Stimulated activated CD4-positive, alpha-beta T cell treated with anti-CD3 and anti-CD28 coated beads, Interleukin-4, amount 100 ng/mL, for 24 hours (primary cell): ENCODE measurements around the gene EMB.
"Not testable (repeated sequence)": the region's sequence is repeated elsewhere in the genome, so short reads cannot be mapped to it uniquely, and the experiment has no call there.

Experiments
- DNase-seq: peaks from one replicate; pipeline ENCODE4 v3.0.0-alpha.2; 2020

The EMB gene, protein sequence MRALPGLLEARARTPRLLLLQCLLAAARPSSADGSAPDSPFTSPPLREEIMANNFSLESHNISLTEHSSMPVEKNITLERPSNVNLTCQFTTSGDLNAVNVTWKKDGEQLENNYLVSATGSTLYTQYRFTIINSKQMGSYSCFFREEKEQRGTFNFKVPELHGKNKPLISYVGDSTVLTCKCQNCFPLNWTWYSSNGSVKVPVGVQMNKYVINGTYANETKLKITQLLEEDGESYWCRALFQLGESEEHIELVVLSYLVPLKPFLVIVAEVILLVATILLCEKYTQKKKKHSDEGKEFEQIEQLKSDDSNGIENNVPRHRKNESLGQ

DNA sequence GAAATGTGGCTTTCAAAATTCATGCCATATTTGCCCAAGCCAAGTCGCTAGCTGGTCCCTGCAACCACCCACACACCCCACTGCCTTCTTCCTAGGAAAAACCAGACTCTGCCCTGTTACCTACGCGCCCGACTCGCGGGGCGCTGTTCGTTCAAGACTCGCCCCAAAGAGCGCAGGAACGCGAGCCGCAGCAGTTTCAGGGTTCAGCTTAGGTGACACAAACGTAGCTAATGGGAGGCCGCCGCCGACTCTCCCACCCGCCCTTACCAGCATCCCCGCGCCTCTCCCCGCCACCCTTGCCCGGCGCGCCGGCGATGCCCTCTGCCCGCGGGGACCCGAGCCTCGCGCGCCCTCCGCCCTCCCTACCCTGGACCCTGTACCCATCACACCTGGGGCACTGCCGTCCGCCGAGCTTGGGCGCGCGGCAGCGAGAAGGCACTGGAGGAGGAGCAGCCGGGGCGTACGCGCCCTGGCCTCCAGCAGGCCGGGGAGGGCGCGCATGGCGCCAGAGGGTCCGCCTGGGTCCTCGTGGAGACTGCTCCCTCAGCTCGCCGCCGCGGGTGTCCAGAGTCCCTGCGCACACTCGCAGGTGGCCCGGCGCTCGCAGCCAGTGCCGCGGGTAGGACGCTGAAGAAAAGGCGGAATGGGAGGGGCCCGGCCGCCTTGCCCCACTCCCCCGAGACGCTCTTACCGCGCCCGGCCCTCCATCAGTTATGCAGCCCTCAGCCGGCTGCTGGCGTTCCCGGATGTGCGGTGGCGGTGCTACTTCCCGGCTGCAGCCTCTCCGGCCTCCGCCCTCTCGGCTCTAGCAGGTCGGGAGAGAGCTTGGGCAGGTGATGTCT is at the start of gene EMB:
Gene EMB (minus strand): TSS at position 638 of the 842 bp plus-strand sequence. CDS start 137 bp downstream, at position 501.
- peak; percentile 83 for DNase-seq

DNA sequence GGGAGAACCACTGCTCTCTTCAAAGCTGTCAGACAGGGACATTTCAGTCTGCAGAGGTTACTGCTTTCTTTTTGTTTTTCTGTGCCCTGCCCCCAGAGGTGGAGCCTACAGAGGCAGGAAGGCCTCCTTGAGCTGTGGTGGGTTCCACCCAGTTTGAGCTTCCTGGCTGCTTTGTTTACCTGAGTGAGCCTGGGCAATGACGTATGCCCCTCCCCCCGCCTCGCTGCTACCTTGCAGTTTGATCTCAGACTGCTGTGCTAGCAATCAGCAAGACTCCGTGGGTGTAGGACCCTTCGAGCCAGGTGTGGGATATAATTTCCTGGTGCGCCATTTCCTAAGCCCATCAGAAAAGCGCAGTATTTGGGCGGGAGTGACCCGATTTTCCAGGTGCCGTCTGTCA is 48.4 kb upstream of the EMB start:
- DNase-seq, result not testable (repeated sequence)

DNA sequence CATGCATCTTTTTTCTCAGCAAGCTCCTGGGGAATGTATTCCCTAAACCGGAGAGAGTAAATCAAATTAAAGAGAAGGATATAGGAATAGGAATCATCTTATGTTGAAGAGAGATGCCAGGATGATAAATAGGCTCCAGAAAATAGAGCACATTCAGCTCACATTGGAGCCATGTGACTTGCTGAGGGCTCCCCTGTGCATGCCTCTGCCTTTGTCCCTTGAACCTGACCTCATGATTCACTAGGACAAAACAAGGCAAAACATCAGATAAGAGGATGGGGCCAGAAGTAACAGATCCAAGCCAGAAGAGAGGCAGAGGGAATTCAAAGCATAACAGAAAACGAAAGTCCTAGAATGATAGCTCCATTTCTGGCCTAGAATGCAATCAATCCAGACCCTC is 37.7 kb upstream of the EMB start:
- DNase-seq, result not testable (repeated sequence)

DNA sequence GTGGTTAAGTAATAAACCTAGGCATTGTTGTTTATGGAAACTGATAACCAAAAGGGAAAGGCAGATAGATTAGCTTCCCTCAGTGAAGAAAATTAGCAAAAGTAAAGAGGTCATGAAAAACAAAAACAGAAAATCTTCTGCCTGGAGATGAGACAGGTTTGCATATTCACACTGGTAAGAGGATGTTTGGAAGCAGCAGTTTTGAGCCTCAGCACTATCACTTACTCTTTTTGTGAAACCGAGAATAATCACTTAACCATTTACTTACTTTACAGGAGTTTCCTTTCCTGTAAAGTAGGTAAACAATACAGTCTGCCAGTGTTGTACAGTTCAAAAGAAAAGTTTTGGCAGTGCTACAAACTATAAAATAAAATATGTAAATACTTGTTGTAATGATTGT is 35.5 kb upstream of the EMB start:
- no peak for DNase-seq

DNA sequence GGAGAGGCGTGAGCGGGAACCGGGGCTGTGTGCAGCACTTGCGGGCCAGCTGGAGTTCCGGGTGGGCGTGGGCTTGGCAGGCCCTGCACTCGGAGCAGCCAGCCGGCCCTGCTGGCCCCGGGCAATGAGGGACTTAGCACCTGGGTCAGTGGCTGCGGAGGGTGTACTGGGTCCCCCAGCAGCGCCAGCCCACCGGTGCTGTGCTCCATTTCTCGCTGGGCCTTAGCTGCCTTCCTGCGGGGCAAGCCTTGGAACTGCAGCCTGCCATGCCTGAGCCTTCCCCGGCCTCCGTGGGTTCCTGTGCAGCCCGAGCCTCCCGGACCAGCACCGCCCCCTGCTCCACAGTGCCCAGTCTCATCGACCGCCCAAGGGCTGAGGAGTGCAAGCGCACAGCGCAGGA is 23.9 kb upstream of the EMB start:
- not testable (repeated sequence) for DNase-seq

DNA sequence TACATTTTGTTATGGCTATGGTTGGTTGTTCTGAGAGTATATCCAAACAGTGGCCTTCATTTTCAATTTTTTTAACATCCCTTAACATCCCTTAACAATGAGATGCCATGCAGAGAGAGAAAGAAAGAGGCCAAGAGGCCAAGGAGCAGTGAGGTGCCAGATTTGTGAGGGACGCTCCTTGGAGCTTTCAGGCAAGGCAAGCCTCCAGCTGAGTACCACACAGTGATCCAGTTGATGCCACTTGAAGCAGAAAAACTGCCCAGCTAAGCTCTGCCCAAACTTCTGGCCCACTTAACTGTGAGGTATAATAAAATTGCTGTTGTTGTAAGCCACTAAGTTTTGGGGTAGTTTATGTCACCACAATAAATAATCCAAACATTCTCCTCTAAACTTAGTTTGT is 22.6 kb upstream of the EMB start:
- DNase-seq, result no peak

DNA sequence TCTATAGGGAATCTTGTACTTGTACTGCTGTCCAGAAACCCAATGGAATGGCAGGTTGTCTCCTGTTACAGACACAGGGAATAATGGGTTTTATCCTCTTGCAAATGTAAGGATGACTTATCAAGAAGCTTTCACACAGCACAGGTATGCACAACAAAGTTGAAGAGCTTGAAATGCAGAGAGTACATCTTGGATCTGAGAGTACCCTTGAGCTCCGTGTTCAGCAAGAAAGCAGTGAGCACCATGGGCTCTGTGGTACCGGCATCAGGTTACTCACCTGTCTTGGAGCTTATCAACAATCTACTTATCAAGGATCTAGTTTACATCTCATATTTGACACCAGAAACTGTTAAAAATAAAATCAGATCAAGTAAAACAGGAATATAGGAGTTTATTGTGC is 22.0 kb upstream of the EMB start:
- no peak for DNase-seq

DNA sequence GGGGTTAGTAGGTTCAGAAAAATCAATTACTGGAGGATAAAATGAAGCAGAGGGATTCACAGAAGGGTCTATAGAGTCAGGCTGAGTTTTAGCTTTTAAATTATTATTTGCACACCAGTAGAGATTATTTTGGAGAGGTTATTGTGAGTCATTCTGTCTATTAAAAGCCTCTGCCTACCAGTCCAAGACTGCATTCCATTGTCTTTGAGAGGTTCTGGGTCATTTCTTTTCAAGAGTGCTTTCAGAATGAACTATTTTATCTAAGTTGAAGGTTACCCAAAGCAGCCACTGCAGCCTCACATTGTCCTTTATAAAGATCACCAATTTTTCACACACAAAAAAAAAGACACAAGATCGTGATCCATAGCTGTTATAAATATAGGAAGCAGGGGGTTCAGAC is 21.5 kb upstream of the EMB start:
- not testable (repeated sequence) for DNase-seq

DNA sequence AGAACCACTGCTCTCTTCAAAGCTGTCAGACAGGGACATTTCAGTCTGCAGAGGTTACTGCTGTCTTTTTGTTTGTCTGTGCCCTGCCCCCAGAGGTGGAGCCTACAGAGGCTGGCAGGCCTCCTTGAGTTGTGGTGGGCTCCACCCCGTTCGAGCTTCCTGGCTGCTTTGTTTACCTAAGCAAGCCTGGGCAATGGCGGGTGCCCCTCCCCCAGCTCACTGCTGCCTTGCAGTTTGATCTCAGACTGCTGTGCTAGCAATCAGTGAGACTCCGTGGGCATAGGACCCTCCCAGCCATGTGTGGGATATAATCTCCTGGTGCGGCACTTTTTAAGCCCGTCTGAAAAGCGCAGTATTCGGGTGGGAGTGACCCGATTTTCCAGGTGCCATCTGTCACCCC is 17.3 kb upstream of the EMB start:
- not testable (repeated sequence) for DNase-seq

DNA sequence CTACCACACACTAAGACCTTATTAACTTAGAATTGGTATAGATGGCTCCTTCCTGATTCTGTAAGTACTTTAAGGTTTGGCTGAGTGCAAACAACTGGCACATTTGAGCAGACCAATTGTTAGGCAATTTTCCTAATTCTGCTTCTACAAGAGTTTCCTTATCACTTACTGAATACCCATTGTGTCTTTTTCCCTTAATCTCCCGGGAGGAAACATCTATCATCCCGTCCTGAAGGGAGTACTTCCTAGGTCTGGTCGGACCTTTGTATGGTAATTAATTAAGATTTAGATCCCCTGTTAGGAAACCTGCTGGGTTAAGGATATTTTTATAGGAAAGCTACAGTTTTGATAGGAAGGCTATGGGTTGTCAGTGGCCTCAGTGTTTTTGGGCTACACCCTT is 8.2 kb upstream of the EMB start:
- DNase-seq, result not testable (repeated sequence)

DNA sequence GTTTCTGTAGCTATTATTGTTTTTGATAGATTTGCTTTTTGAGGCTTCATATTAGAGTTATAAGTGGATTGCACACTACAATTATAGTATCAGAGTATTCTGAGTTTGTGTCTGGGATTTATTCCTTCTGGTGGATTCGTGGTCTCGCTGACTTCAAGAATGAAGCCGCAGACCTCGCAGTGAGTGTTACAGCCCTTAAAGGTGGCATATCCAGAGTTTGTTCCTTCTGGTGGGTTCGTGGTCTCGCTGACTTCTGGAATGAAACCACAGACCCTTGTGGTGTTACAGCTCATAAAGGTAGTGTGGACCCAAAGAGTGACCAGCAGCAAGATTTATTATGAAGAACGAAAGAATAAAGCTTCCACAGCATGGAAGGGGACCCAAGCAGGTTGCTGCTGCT is 6.9 kb upstream of the EMB start:
- no peak for DNase-seq

DNA sequence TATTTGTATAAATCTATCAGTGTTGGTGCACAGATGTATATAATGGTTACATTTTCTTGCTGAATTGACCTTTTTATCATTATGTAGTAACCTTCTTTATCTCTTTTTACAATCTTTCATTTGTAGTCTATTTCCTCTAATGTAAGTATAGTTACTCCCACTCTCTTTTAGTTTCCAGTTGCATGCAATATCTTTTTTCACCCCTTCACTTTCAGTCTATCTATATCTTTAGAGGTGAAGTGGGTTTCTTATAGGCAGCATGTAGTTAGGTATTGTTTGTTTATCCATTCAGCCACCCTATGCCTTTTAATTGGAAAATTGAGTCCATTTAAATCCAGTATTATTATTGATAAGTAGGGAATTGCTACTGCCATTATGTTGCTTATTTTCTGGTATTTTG is 6.1 kb upstream of the EMB start:
- DNase-seq, result no peak

DNA sequence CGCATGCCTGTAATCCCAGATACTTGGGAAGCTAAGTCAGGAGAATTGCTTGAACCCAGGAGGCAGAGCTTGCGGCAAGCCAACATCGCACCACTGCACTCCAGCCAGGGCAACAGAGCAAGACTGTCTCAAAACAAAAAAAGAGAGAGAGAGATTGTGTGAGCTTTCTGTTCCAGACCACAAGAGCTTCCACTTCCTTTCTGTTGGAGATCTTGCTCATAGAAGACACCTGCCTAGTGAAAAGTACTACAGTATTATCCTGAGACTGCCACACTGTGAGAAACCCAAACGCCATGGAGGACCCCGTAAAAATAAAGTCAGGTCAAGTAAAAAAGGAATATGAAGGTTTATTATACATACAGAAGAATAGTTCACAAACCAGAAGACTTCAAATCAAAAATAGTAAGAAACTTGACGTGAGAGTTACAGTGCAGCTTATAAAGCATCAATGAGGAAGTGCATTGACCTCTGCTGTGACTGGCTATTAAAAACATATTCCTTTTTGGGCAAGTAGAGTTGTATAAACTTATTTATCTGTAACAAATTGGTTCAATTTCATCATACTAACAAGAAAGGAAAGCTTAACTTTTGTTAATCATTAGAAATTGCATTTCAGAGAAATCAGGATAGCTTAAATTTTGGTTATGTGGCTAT is 4.3 kb upstream of the EMB start:
- peak; percentile 20 for DNase-seq

DNA sequence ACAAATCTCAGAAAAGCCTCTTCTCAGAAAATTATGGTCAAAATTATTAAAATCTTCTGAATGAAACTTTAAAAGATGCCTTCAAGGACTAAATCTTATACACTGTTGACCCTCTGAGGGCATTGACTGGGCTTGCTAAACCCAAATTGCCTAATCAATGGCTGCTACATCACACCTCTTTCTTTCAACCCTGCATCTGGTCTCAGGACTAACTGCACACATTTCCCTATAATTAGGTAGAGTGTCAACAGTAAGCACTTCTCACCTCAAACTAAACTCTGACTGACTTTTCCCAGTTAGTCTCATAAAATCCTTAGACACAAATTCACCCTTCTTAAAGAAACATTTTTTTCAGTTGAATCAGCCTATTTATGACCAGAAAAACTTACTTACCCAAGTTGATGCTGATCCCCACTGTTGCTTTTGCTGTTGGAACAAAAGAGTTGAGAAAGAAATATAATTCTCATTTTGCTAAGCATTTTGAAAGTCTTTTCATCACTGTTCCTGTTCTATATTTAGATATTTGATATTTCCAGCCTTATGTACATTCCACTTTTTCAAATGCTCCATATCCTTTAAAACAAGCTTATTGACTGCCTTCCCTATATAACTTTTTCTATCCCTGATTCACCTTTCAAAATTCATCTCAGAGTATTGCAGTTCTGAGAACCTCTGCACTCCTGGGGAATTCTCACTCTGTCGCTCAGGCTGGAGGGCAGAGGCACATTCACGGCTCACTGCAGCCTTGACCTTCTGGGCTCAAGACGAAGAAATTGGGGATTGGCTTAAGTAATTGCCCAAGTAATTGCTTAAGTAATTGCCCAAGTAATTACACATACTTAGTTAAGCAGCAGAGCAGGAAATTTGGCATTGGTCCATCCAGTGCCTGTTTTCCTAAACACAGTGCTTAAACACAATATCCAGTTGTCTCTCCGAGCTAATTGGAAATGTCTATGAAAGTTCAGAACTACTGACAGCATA is 1.8 kb upstream of the EMB start:
- DNase-seq, result not testable (repeated sequence)

DNA sequence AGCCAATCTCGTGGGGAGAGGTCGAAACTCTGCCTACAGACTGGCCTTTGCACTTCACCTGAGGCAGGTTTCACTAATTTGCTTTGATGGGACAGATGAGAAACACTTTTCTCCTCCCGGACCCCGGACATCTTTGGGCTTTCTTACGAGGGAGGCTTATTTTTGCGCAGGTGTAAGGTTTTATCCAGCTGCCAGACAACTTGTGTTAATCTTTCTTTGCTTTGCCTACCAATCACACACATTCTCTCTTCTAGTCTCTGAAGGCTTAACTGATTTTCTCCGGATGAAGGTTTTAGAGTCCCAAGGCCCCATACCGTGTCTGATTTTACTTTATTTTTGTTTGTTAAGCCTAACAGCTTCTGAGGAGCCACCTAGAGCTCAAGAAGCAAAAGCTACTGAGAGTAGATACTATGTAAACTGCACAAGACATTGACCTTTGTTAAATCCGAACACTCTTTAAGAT is 436 bp upstream of the EMB start:
- DNase-seq, result no peak

DNA sequence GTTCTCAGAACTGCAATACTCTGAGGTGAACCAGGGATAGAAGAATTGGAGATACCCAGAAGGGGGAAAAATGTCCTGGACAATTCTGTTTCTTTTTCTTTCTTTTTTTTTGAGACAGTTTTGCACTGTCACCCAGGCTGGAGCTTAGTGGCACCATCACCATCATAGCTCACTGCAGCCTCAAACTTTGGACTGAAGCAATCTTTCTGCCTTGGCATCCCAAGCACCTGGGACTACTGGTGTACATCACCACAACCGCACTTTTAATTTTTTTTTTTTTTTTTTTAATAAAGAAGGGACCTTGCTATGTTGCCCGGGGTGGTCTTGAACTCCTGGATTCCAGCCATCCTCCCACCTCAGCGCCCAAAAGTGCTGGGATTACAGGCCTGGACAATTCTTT is 1.9 kb downstream of the EMB start:
- no peak for DNase-seq

DNA sequence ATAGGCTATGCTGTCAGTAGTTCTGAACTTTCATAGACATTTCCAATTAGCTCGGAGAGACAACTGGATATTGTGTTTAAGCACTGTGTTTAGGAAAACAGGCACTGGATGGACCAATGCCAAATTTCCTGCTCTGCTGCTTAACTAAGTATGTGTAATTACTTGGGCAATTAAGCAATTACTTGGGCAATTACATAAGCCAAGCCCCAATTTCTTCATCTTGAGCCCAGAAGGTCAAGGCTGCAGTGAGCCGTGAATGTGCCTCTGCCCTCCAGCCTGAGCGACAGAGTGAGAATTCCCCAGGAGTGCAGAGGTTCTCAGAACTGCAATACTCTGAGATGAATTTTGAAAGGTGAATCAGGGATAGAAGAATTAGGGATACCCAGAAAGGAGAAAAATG is 3.0 kb downstream of the EMB start:
- DNase-seq, result not testable (repeated sequence)

DNA sequence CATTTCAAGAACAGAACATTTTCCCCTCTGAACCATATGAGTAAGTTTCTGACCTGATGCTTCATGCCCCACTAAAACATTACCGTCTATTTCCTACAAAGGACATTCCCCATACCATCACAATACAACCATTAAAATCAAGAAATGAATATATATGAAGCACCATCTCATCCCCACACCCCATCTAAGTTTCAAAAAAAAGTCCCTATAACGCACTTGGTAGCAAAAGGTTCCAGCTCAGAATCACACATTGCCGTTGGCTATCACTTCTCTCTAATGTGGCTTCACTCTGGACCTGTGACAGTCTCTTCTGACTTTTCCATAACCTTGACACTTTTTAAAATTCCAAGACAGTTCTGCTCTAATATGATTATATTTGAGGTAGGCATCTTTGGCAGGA is 5.9 kb downstream of the EMB start:
- no peak for DNase-seq

DNA sequence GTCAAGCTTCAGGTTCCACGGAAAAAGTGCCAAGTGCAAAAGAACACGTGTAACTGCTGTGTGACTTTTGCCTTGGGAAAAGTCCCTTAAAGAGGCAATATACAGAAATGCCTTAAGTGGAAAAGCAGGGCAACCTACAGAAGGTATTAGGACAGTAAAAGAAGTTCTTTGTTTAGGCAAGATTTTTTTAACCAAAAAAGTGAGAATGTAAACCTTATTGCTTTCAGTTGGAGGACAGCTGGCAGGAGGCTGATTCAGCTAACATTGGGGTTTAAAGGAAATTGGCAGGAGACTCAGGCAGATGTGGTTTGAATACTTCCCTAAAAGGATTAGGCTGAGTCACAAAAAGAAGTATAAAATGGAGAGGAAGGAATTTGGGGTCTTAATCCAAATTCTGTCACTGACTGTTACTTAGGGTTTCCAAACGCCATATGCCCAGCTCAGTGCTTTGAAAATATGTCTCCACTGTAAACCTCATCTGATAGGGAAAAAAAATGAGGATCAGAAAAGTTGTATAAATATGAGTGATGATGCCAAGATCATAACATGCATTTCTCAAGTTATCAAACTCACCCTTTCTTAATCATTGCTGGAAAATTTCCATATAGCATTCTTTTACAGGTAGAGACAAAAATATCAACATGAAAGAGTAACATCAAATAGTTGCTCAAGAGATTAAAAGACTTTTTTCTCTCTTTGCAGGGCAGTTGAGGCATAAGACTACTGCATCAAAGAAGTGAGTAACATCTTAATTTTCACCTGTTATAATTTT is 9.8 kb downstream of the EMB start:
- DNase-seq, result not testable (repeated sequence)

DNA sequence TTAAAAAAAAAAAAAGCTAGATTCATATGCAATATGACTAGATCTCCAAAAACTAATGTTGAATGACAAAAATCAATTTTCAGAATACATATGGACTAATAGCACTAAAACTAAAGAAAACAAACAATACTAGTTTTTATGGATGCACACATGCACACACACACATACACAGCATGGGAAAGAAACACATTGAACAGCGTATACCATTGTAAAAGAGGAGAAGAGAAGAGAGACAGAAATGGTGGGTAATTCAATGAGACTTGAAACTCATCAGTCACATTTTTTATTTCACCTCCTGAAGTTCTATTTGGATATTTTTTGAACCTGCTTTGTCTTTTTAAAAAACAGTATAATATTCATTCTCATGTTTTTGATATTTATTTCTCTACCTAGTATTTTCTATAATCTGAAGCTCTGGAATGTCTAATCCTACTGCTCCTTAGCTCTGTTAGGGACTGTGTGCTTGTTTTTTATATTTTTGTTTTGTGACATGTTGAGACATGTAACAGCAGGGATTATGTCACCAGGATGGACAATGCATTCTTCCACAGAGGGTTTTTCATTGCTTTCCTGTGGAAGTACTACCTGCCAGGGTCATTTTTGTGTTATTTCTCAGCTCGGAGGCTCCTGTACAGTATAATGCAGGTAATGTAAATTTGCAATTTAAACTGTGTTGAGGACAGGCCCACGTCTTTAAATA is 17.8 kb downstream of the EMB start:
- DNase-seq, result not testable (repeated sequence)
